CD8-positive, alpha-beta memory T cell (primary cell): ENCODE measurements around the gene GSG1L. TPM values are rescaled to one million over a fixed set of nuclear protein-coding genes. Genes with fewer than 3 reads are reported as not detected.

Experiments used
- CTCF ChIA-PET: fragments of 350-600 bp; sonication (Branson Sonifier 250); formaldehyde crosslinking; loops from one replicate; lab custom pipeline; 2021; ENCODE audit warnings: antibody characterized with exemption; lab: Charles Lee
- POLR2A ChIA-PET: fragments of 350-600 bp; sonication (Branson Sonifier 250); formaldehyde crosslinking; loops from one replicate; lab custom pipeline; 2021; ENCODE audit warnings: antibody characterized with exemption; lab: Charles Lee
- DNase-seq, 5 donors: peaks; one replicate each; pipeline versions ENCODE4 v3.0.0 to v3.0.0-alpha.2; 2020 to 2022; ENCODE audit warnings: mixed read lengths in 1 of 5
- H3K27ac ChIP-seq: one replicate; pipeline ENCODE4 v1.7.0; 2013; ENCODE audit warnings: low read depth, mild to moderate bottlenecking, low read length, moderate library complexity
- H3K27me3 ChIP-seq: 2 replicates; pipeline ENCODE4 v1.7.0; 2013; ENCODE audit warnings: low read length, mild to moderate bottlenecking; ENCODE audit not compliant: insufficient read depth, poor library complexity, severe bottlenecking
- H3K36me3 ChIP-seq: 2 replicates; pipeline ENCODE4 v1.7.0; 2013; ENCODE audit warnings: mild to moderate bottlenecking, low read length, moderate library complexity; ENCODE audit not compliant: insufficient read depth
- H3K4me1 ChIP-seq: 2 replicates; pipeline ENCODE4 v1.7.0; 2013; ENCODE audit warnings: mild to moderate bottlenecking, low read length, moderate library complexity; ENCODE audit not compliant: insufficient read depth
- H3K4me3 ChIP-seq: 2 replicates; pipeline ENCODE4 v1.7.0; 2013; ENCODE audit warnings: mild to moderate bottlenecking, low read length
- H3K9me3 ChIP-seq: 2 replicates; pipeline ENCODE4 v1.7.0; 2013; ENCODE audit warnings: mild to moderate bottlenecking, low read length
- H3K27ac Mint-ChIP-seq, 8 donors: one replicate each; pipeline ENCODE4 v1.8.0; 2020 to 2021; ENCODE audit warnings: mixed read lengths in 8 of 8, mild to moderate bottlenecking in 6 of 8, inconsistent platforms in 3 of 8, moderate library complexity in 3 of 8
- H3K27me3 Mint-ChIP-seq, 2 donors: one replicate each; pipeline ENCODE4 v1.8.0; 2020 to 2021; ENCODE audit warnings: mixed read lengths in 2 of 2, mild to moderate bottlenecking in 1 of 2, moderate library complexity in 1 of 2
- H3K36me3 Mint-ChIP-seq, 3 donors: one replicate each; pipeline ENCODE4 v1.8.0; 2020 to 2021; ENCODE audit warnings: mixed read lengths in 3 of 3, inconsistent platforms in 1 of 3, mild to moderate bottlenecking in 1 of 3
- H3K4me1 Mint-ChIP-seq, 3 donors: one replicate each; pipeline ENCODE4 v1.8.0; 2020 to 2021; ENCODE audit warnings: mixed read lengths in 3 of 3, inconsistent platforms in 1 of 3, mild to moderate bottlenecking in 1 of 3
- H3K4me3 Mint-ChIP-seq, 7 donors: one replicate each; pipeline ENCODE4 v1.8.0; 2020 to 2021; ENCODE audit warnings: mixed read lengths in 7 of 7, mild to moderate bottlenecking in 6 of 7, moderate library complexity in 4 of 7, inconsistent platforms in 2 of 7
- H3K9me3 Mint-ChIP-seq, 5 donors: one replicate each; pipeline ENCODE4 v1.8.0; 2020 to 2022; ENCODE audit warnings: mixed read lengths in 5 of 5, mild to moderate bottlenecking in 3 of 5, moderate library complexity in 2 of 5, inconsistent platforms in 1 of 5
- polyA plus RNA-seq: library from polyadenylated mRNA; unstranded; fragments of 300-500 nt; fragmentation: Illumina TruSeq; gene quantifications from one replicate; pipeline ENCODE4 v1.2.3, GENCODE V29; 2021
- total RNA-seq, 2 experiments: library from RNA; stranded (reverse); gene quantifications; one replicate each; pipeline ENCODE4 v1.2.3, GENCODE V29; 2021

Gene GSG1L
- total and polyA plus RNA-seq, 3 experiments from 2014 or later, result 0.18 TPM; not detected in 2

- Mint-ChIP-seq H3K9me3 (no peaks in the 10 kb centered on the region), H3K4me3 (no peak overlapping the region), H3K36me3 (no peaks in the 10 kb centered on the region), H3K27ac (no peak overlapping the region), H3K4me1 (peaks cover 13 to 15% (median 15%) of the 10 kb centered on the region in 3 donors), H3K27me3 (peaks cover 0 to 5% of the 10 kb centered on the region in 2 donors)
- no peaks in the 10 kb centered on the region for H3K4me1 ChIP-seq
- POLR2A ChIA-PET, result no interaction called here
- no peaks in the 10 kb centered on the region for H3K27me3 ChIP-seq
- CTCF ChIA-PET, result no interaction called here
- H3K27ac ChIP-seq, result no peak overlapping the region
- H3K36me3 ChIP-seq, result no peaks in the 10 kb centered on the region
- no peak overlapping the region for H3K4me3 ChIP-seq
- no peak for DNase-seq
- no peaks in the 10 kb centered on the region for H3K9me3 ChIP-seq
Measured at GRCh38 chr16:27999687-28000086, 63.8 kb downstream of the GSG1L start.

GRCh38 chr16:27995378-27995777, 68.1 kb downstream of the GSG1L start:
- Histone ChIP-seq H3K4me1 (no peaks in the 10 kb centered on the region), H3K27ac (no peak overlapping the region), H3K4me3 (no peak overlapping the region), H3K36me3 (no peaks in the 10 kb centered on the region), H3K27me3 (no peaks in the 10 kb centered on the region), H3K9me3 (no peaks in the 10 kb centered on the region)
- peaks cover 0 to 9% (median 4%) of the 10 kb centered on the region in 5 donors for H3K9me3 Mint-ChIP-seq
- peak overlapping the region in 2 of 8 donors; percentile 13 to 47 for H3K27ac Mint-ChIP-seq
- CTCF ChIA-PET, result interaction anchor here (0.7 kb wide), 1 partner anchor 348 kb away, joined by 3 read pairs; no protein-coding TSS in a partner anchor
- H3K4me1 Mint-ChIP-seq, result peaks cover 15 to 19% (median 18%) of the 10 kb centered on the region in 3 donors
- peaks cover 0 to 10% (median 0%) of the 10 kb centered on the region in 3 donors for H3K36me3 Mint-ChIP-seq
- no peaks in the 10 kb centered on the region for H3K27me3 Mint-ChIP-seq
- peak overlapping the region in 1 of 7 donors; percentile 35 for H3K4me3 Mint-ChIP-seq
- DNase-seq, result no peak
- POLR2A ChIA-PET, result no interaction called here

- Mint-ChIP-seq H3K27me3 (no peaks in the 10 kb centered on the region), H3K4me3 (no peak overlapping the region), H3K4me1 (peaks cover 15 to 19% (median 18%) of the 10 kb centered on the region in 3 donors), H3K9me3 (peaks cover 0 to 9% (median 4%) of the 10 kb centered on the region in 5 donors), H3K27ac (peak overlapping the region in 1 of 8 donors; percentile 43), H3K36me3 (peaks cover 0 to 10% (median 0%) of the 10 kb centered on the region in 3 donors)
- Histone ChIP-seq H3K36me3 (no peaks in the 10 kb centered on the region), H3K27me3 (no peaks in the 10 kb centered on the region), H3K4me3 (no peak overlapping the region), H3K9me3 (no peaks in the 10 kb centered on the region), H3K4me1 (no peaks in the 10 kb centered on the region), H3K27ac (no peak overlapping the region)
- POLR2A ChIA-PET, result no interaction called here
- CTCF ChIA-PET, result no interaction called here
- DNase-seq, result no peak
Measured at GRCh38 chr16:27994686-27995085, 68.8 kb downstream of the GSG1L start.

GRCh38 chr16:27993587-27993986, 69.9 kb downstream of the GSG1L start:
- no peak for DNase-seq
- Histone ChIP-seq H3K4me3 (no peak overlapping the region), H3K36me3 (no peaks in the 10 kb centered on the region), H3K9me3 (no peaks in the 10 kb centered on the region), H3K27ac (no peak overlapping the region), H3K4me1 (no peaks in the 10 kb centered on the region), H3K27me3 (no peaks in the 10 kb centered on the region)
- H3K4me1 Mint-ChIP-seq, result peaks cover 15 to 19% (median 18%) of the 10 kb centered on the region in 3 donors
- no peak overlapping the region for H3K4me3 Mint-ChIP-seq
- POLR2A ChIA-PET, result no interaction called here
- H3K9me3 Mint-ChIP-seq, result peaks cover 0 to 9% (median 4%) of the 10 kb centered on the region in 5 donors
- peaks cover 0 to 10% (median 0%) of the 10 kb centered on the region in 3 donors for H3K36me3 Mint-ChIP-seq
- no peaks in the 10 kb centered on the region for H3K27me3 Mint-ChIP-seq
- CTCF ChIA-PET, result no interaction called here
- H3K27ac Mint-ChIP-seq, result no peak overlapping the region

- peaks cover 0 to 10% (median 0%) of the 10 kb centered on the region in 3 donors for H3K36me3 Mint-ChIP-seq
- no peak overlapping the region for H3K4me3 Mint-ChIP-seq
- H3K9me3 Mint-ChIP-seq, result peaks cover 0 to 9% (median 4%) of the 10 kb centered on the region in 5 donors
- Histone ChIP-seq H3K27me3 (no peaks in the 10 kb centered on the region), H3K4me1 (no peaks in the 10 kb centered on the region), H3K27ac (no peak overlapping the region), H3K9me3 (no peaks in the 10 kb centered on the region), H3K36me3 (no peaks in the 10 kb centered on the region), H3K4me3 (no peak overlapping the region)
- peaks cover 15 to 19% (median 18%) of the 10 kb centered on the region in 3 donors for H3K4me1 Mint-ChIP-seq
- H3K27ac Mint-ChIP-seq, result no peak overlapping the region
- POLR2A ChIA-PET, result no interaction called here
- peaks cover 0 to 3% of the 10 kb centered on the region in 2 donors for H3K27me3 Mint-ChIP-seq
- no peak for DNase-seq
- CTCF ChIA-PET, result no interaction called here
Measured at GRCh38 chr16:27991876-27992275, 71.6 kb downstream of the GSG1L start.

- ChIA-PET POLR2A (no interaction called here), CTCF (no interaction called here)
- Mint-ChIP-seq H3K4me1 (no peaks in the 10 kb centered on the region), H3K27ac (no peak overlapping the region), H3K27me3 (peaks cover 8 to 19% of the 10 kb centered on the region in 2 donors), H3K4me3 (no peak overlapping the region), H3K36me3 (no peaks in the 10 kb centered on the region), H3K9me3 (no peaks in the 10 kb centered on the region)
- Histone ChIP-seq H3K27me3 (no peaks in the 10 kb centered on the region), H3K9me3 (no peaks in the 10 kb centered on the region), H3K4me3 (no peak overlapping the region), H3K4me1 (no peaks in the 10 kb centered on the region), H3K27ac (no peak overlapping the region), H3K36me3 (no peaks in the 10 kb centered on the region)
- no peak for DNase-seq
Measured at GRCh38 chr16:27985981-27986380, 77.5 kb downstream of the GSG1L start.

- H3K36me3 Mint-ChIP-seq, result no peaks in the 10 kb centered on the region
- Histone ChIP-seq H3K4me1 (no peaks in the 10 kb centered on the region), H3K27ac (no peak overlapping the region), H3K36me3 (no peaks in the 10 kb centered on the region), H3K4me3 (no peak overlapping the region), H3K27me3 (no peaks in the 10 kb centered on the region), H3K9me3 (no peaks in the 10 kb centered on the region)
- H3K4me1 Mint-ChIP-seq, result no peaks in the 10 kb centered on the region
- DNase-seq, result no peak
- POLR2A ChIA-PET, result no interaction called here
- H3K27me3 Mint-ChIP-seq, result peaks cover 9 to 19% of the 10 kb centered on the region in 2 donors
- H3K4me3 Mint-ChIP-seq, result no peak overlapping the region
- no peaks in the 10 kb centered on the region for H3K9me3 Mint-ChIP-seq
- H3K27ac Mint-ChIP-seq, result no peak overlapping the region
- CTCF ChIA-PET, result interaction anchor here (2.8 kb wide), 1 partner anchor 12 kb away, joined by 9 read pairs; no protein-coding TSS in a partner anchor
Measured at GRCh38 chr16:27984121-27984520, 79.4 kb downstream of the GSG1L start.

- H3K36me3 ChIP-seq, result no peaks in the 10 kb centered on the region
- DNase-seq, result no peak
- POLR2A ChIA-PET, result no interaction called here
- Mint-ChIP-seq H3K4me1 (no peaks in the 10 kb centered on the region), H3K27ac (no peak overlapping the region), H3K4me3 (no peak overlapping the region), H3K27me3 (peaks cover 12 to 23% of the 10 kb centered on the region in 2 donors), H3K9me3 (no peaks in the 10 kb centered on the region), H3K36me3 (no peaks in the 10 kb centered on the region)
- no peaks in the 10 kb centered on the region for H3K4me1 ChIP-seq
- H3K9me3 ChIP-seq, result no peaks in the 10 kb centered on the region
- no peaks in the 10 kb centered on the region for H3K27me3 ChIP-seq
- no peak overlapping the region for H3K4me3 ChIP-seq
- H3K27ac ChIP-seq, result no peak overlapping the region
- CTCF ChIA-PET, result interaction anchor here (2.8 kb wide), 1 partner anchor 11 kb away, joined by 9 read pairs; no protein-coding TSS in a partner anchor
Measured at GRCh38 chr16:27983244-27983643, 80.3 kb downstream of the GSG1L start.
